Measurements from ENCODE around the gene ICAM1. TPM values are rescaled to one million over a fixed set of nuclear protein-coding genes. Genes with fewer than 3 reads are reported as not detected.

Gene ICAM1
- total RNA-seq, 2 donors from 2014 or later: 7.3 to 68.9 TPM

DNA sequence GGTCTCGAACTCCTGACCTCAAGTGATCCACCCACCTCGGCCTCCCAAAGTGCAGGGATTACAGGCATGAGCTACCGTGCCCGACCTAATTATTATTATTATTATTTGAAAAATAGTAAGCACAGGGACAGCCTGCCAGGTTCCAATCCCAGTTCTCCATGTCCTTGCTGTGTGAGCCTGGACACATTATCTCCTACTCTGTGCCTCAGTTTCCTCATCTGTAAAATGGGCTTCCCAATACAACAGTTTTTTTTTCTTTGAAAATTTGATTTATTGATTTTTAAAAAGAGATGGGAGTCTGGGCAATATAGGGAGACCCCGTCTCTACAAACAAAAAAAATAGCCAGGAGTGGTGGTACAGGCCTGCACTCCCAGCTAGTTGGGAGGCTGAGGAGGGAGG is 35.4 kb downstream of the ICAM1 start:
- no peaks in the 10 kb centered on the region for H3K36me3 ChIP-seq (replicated peaks in 1 of 2; ENCODE audit: insufficient read depth in 1 of 2, low read depth in 2 of 2)
- H3K4me1 ChIP-seq: no peaks in the 10 kb centered on the region
- DNase-seq (no peak), ATAC-seq (no peak)
- H3K27me3 ChIP-seq: no peaks in the 10 kb centered on the region
- TF ChIP-seq POLR2A (IDR thresholded peaks at IDR 0.05): no peak
- TF ChIP-seq, protein P1, sequence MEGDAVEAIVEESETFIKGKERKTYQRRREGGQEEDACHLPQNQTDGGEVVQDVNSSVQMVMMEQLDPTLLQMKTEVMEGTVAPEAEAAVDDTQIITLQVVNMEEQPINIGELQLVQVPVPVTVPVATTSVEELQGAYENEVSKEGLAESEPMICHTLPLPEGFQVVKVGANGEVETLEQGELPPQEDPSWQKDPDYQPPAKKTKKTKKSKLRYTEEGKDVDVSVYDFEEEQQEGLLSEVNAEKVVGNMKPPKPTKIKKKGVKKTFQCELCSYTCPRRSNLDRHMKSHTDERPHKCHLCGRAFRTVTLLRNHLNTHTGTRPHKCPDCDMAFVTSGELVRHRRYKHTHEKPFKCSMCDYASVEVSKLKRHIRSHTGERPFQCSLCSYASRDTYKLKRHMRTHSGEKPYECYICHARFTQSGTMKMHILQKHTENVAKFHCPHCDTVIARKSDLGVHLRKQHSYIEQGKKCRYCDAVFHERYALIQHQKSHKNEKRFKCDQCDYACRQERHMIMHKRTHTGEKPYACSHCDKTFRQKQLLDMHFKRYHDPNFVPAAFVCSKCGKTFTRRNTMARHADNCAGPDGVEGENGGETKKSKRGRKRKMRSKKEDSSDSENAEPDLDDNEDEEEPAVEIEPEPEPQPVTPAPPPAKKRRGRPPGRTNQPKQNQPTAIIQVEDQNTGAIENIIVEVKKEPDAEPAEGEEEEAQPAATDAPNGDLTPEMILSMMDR (IDR thresholded peaks at IDR 0.05): no peak
- no peak overlapping the region for H3K4me3 ChIP-seq
- intact Hi-C loops (cut with DNase I): no loop called here
- no peak overlapping the region for H3K27ac ChIP-seq
- H3K9me3 ChIP-seq: no peaks in the 10 kb centered on the region
- 81 to 99% methylated on average over 5 of the region's 5 CpGs for WGBS, 2 donors

DNA sequence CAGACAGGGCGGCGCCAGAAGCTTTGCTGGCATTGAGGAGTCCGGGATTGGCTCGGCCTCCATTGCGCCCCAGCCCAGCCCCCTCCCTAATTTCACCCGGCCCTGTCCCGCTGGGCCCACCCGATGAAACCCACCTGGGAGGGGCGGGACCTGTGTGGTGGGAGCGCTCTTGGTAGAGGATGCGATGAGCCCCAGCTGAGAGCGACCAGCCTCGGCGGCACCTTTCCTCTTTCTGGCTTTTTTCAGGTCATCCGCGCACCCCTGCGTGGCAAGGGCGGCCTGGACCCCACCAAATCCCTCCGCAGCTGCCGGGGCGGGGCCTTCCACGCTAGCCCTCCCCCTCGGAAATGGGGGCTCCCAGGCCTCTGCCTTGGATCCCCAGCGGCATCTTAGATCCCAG is 38.5 kb downstream of the ICAM1 start, which contains the start of gene ZGLP1:
TSS of gene ZGLP1 (minus strand) at position 393 of the 400 bp plus-strand sequence.
- H3K27me3 ChIP-seq: no peaks in the 10 kb centered on the region
- no peak within 1 kb of the TSS for H3K4me3 ChIP-seq
- ATAC-seq (no peak), DNase-seq (no peak)
- no peak for TF ChIP-seq POLR2A (IDR thresholded peaks at IDR 0.05)
- TF ChIP-seq, protein P1 (IDR thresholded peaks at IDR 0.05): no peak
- peaks cover under 1% of the 10 kb centered on the region for H3K4me1 ChIP-seq
- 88 to 93% methylated on average over 20 to 24 of the region's 24 CpGs for WGBS, 2 donors
- no peaks in the 10 kb centered on the region for H3K36me3 ChIP-seq (replicated peaks in 1 of 2; ENCODE audit: insufficient read depth in 1 of 2, low read depth in 2 of 2)
- no peak within 1 kb of the TSS for H3K27ac ChIP-seq
- intact Hi-C loops (cut with DNase I): no loop called here
- no peaks in the 10 kb centered on the region for H3K9me3 ChIP-seq

DNA sequence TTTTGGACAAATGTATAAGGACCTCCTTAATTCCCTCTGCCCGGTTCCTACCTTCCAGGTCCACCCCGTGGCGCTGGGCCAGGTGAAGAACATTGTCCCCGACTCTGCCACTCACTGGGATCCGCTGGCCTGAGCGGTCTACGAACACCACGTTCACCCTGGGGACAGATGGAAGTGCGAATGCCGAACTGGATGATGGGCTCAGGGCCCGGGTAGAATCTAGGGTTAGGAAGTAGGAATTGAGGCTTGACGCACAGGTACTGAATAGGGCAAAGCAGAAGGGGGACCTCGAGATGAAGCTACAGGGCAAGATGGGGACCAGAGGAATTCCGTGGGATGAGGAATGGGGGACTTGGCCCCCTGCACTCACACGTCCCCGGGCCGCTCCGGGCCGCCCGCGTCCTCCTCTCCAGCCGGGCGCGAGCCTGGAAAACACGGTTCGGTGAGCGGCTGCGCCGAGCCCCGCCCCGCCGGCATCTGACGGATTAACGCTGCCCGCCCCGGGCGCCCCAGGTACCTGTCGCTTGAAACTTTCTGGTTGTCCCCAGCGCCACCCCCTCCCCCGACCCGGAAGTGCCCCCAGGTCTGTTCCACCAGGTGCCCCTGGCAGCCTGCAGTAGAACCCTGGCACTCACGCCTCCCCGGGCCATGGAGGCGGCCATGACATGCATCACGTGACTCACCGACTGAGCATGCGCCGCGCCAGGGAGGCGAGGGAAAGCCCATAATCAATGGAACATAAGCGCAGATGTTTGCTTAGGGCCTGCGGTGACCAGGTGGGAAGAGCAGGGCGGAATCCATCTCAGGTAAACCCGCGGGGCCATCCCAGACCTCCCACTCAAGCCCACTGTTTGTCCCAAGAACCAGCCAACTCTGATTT is 44.7 kb downstream of the ICAM1 start, which contains the start of gene FDX2:
TSS of gene FDX2 (minus strand) at position 681 of the 880 bp plus-strand sequence. CDS start at position 662, 19 bp downstream.
- H3K9me3 ChIP-seq: no peaks in the 10 kb centered on the region
- TF ChIP-seq, protein P1 (IDR thresholded peaks at IDR 0.05): peak in 1 of 7 experiments; percentile 6
- TF ChIP-seq POLR2A (IDR thresholded peaks at IDR 0.05): peak in 2 of 3 donors; percentile 37 to 44
- peak within 1 kb of the TSS in 3 of 4 donors; percentile 55 to 68 (median 63) for H3K27ac ChIP-seq
- H3K4me3 ChIP-seq: peak within 1 kb of the TSS; percentile 87 to 90
- intact Hi-C loops (cut with DNase I): no loop called here
- H3K36me3 ChIP-seq (replicated peaks in 1 of 2; ENCODE audit: insufficient read depth in 1 of 2, low read depth in 2 of 2): peaks cover 0 to 8% of the 10 kb centered on the region in 2 donors
- no peaks in the 10 kb centered on the region for H3K27me3 ChIP-seq
- ATAC-seq (peak; percentile 91), DNase-seq (peak; percentile 92 to 93 (median 92))
- WGBS, 2 donors: 0 to 1% methylated on average over 17 to 52 of the region's 55 CpGs
- H3K4me1 ChIP-seq: peaks cover 16% of the 10 kb centered on the region

DNA sequence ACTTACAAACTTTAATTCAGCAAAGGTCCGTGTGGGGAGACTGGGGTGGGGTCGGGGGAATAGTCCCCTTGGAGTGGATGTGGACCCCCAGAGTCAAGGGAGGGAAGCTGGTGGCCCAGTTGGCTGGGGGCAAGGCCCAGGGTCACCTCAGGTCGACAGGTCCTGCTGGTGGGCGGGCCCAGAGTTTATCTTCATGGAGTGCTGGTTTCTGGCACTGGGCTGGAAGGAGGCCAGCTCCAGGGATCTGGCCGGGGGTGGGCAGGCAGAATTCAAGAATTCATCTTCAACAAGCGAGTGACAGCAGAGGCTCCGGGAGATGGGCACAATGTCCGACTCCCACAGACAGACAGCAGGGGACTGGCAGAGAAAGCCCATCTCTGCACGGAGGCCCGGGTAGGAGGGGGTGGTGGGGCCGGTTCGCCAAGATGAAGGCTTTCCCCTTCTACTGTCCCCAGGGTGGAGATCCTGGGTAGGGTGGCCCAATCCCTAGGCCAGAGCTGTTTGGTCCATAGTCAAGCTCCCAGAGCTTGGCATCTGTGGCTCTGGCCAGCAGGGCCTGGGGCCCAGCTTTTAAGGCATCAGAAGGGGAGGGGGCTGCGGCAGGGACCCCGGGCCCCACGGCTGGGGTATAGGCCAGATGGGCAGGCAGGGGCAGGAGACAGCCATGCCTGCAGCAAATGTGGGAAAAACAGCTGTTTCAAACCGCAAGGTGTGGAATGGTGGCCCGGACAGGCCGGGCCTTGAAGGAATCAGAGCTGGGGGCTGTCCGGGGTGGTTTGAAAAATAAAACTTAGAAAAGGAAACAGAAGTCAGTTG is 45.5 kb downstream of the ICAM1 start:
- intact Hi-C loops (cut with DNase I): no loop called here
- no peak overlapping the region for H3K4me3 ChIP-seq
- no peaks in the 10 kb centered on the region for H3K27me3 ChIP-seq
- WGBS, 2 donors: 59 to 79% methylated on average over 8 to 16 of the region's 19 CpGs
- peak; percentile 12 for ATAC-seq
- no peaks in the 10 kb centered on the region for H3K9me3 ChIP-seq
- no peak for TF ChIP-seq POLR2A (IDR thresholded peaks at IDR 0.05)
- TF ChIP-seq, protein P1 (IDR thresholded peaks at IDR 0.05): no peak
- peaks cover 0 to 10% of the 10 kb centered on the region in 2 donors for H3K36me3 ChIP-seq (replicated peaks in 1 of 2; ENCODE audit: insufficient read depth in 1 of 2, low read depth in 2 of 2)
- H3K27ac ChIP-seq: peak overlapping the region in 3 of 4 donors; percentile 55 to 68 (median 63)
- peaks cover 16% of the 10 kb centered on the region for H3K4me1 ChIP-seq
- peak in 2 of 4 donors; percentile 23 to 33 for DNase-seq

Measured in body of pancreas (tissue), 4 donors.